SU-DHL-6 (cell line): Measurements from ENCODE around the gene HMGB4.

Experiments
- H2AFZ ChIP-seq: fragments of 200-600 bp; sonication (generic); 2 replicates; pipeline ENCODE4 v1.6.1; 2014; ENCODE audit warnings: low read depth, mild to moderate bottlenecking, moderate library complexity, mixed read lengths, antibody characterized with exemption, low read length; ENCODE audit not compliant: severe bottlenecking
- H3F3A ChIP-seq: fragments of 200-600 bp; shearing (Covaris generic); 2 replicates; pipeline ENCODE4 v1.6.0; 2016; ENCODE audit warnings: antibody characterized with exemption, mild to moderate bottlenecking; ENCODE audit not compliant: insufficient read depth
- H3K27ac ChIP-seq: fragments of 200-600 bp; sonication (generic); 2 replicates; pipeline ENCODE4 v1.5.1; 2016; ENCODE audit warnings: low read depth, mild to moderate bottlenecking, low read length, moderate library complexity, mixed read lengths
- H3K27me3 ChIP-seq: fragments of 200-600 bp; sonication (generic), shearing (Covaris generic); 2 replicates; pipeline ENCODE4 v1.6.0; 2014; ENCODE audit warnings: mild to moderate bottlenecking, low read length
- H3K36me3 ChIP-seq: fragments of 200-600 bp; sonication (generic); 2 replicates; pipeline ENCODE4 v1.6.1; 2014; ENCODE audit warnings: mild to moderate bottlenecking, low read length, mixed read lengths
- H3K4me2 ChIP-seq: fragments of 300-600, 200-600 bp; shearing (Covaris generic), sonication (generic); 2 replicates; pipeline ENCODE4 v1.6.0; 2014; ENCODE audit warnings: low read length, low read depth, mild to moderate bottlenecking; ENCODE audit not compliant: poor library complexity, severe bottlenecking
- H3K4me3 ChIP-seq: fragments of 200-600 bp; sonication (generic); 2 replicates; pipeline ENCODE4 v1.5.1; 2014; ENCODE audit warnings: antibody characterized with exemption, low read length, mild to moderate bottlenecking, mixed read lengths; ENCODE audit not compliant: insufficient read depth, poor library complexity, severe bottlenecking
- H3K79me2 ChIP-seq: fragments of 200-600 bp; sonication (generic); 2 replicates; pipeline ENCODE4 v1.6.1; 2014; ENCODE audit warnings: mild to moderate bottlenecking, low read length, moderate library complexity; ENCODE audit not compliant: insufficient read depth
- H3K9ac ChIP-seq: fragments of 200-600 bp; sonication (generic); 2 replicates; pipeline ENCODE4 v1.7.0; 2014; ENCODE audit warnings: mild to moderate bottlenecking, low read length
- H3K9me2 ChIP-seq: fragments of 200-600 bp; sonication (generic); replicated peaks from 2 replicates; pipeline ENCODE4 v1.6.1; 2014; ENCODE audit warnings: low read length; ENCODE audit not compliant: insufficient read depth
- H3K9me3 ChIP-seq: fragments of 200-600 bp; sonication (generic); 2 replicates; pipeline ENCODE4 v1.6.1; 2014; ENCODE audit warnings: low read length, mixed read lengths; ENCODE audit not compliant: insufficient read depth
- H4K20me1 ChIP-seq: fragments of 200-600 bp; sonication (generic); 2 replicates; pipeline ENCODE4 v1.6.1; 2014; ENCODE audit warnings: low read depth, mild to moderate bottlenecking, antibody characterized with exemption, low read length, moderate library complexity, mixed read lengths
- CTCF ChIP-seq: fragments of 200-600 bp; sonication (generic); IDR thresholded peaks from one replicate; pipeline ENCODE4 v1.5.1; 2017; ENCODE audit warnings: antibody characterized with exemption, mild to moderate bottlenecking, low read length, moderate library complexity; ENCODE audit not compliant: insufficient read depth, poor library complexity, severe bottlenecking
- EZH2phosphoT487 ChIP-seq: fragments of 200-600 bp; sonication (generic), shearing (Covaris generic); conservative IDR thresholded peaks from 2 replicates; pipeline ENCODE4 v1.6.1; 2018; ENCODE audit warnings: mild to moderate bottlenecking, antibody characterized with exemption, low read length, moderate library complexity, mixed read lengths

The HMGB4 gene

GRCh38 chr1:33846861-33847260 is 17.0 kb upstream of the HMGB4 start:
- Histone ChIP-seq H3K27ac (no peak overlapping the region), H2AFZ (no peak overlapping the region), H3K9me3 (no peaks in the 10 kb centered on the region), H3K9me2 (no peaks in the 10 kb centered on the region), H3K27me3 (no peaks in the 10 kb centered on the region), H3K9ac (no peak overlapping the region), H3F3A (no peaks in the 10 kb centered on the region), H3K4me3 (no peak overlapping the region), H4K20me1 (no peaks in the 10 kb centered on the region), H3K79me2 (no peaks in the 10 kb centered on the region), H3K4me2 (no peak overlapping the region), H3K36me3 (no peaks in the 10 kb centered on the region)
- TF ChIP-seq CTCF (no peak), EZH2phosphoT487 (no peak)

- H3K27me3 ChIP-seq, result no peaks in the 10 kb centered on the region
- H3K4me2 ChIP-seq, result no peak overlapping the region
- no peaks in the 10 kb centered on the region for H3K9me2 ChIP-seq
- TF ChIP-seq CTCF (no peak), EZH2phosphoT487 (no peak)
- no peak overlapping the region for H3K27ac ChIP-seq
- H2AFZ ChIP-seq, result no peak overlapping the region
- no peaks in the 10 kb centered on the region for H3F3A ChIP-seq
- H4K20me1 ChIP-seq, result no peaks in the 10 kb centered on the region
- no peaks in the 10 kb centered on the region for H3K36me3 ChIP-seq
- no peak overlapping the region for H3K4me3 ChIP-seq
- no peak overlapping the region for H3K9ac ChIP-seq
- H3K79me2 ChIP-seq, result no peaks in the 10 kb centered on the region
- H3K9me3 ChIP-seq, result no peaks in the 10 kb centered on the region
Measured at GRCh38 chr1:33848205-33848937, 15.5 kb upstream of the HMGB4 start.

GRCh38 chr1:33849211-33849610 is 14.7 kb upstream of the HMGB4 start:
- H3K9me2 ChIP-seq, result no peaks in the 10 kb centered on the region
- no peak overlapping the region for H2AFZ ChIP-seq
- no peaks in the 10 kb centered on the region for H4K20me1 ChIP-seq
- no peak overlapping the region for H3K4me3 ChIP-seq
- no peaks in the 10 kb centered on the region for H3F3A ChIP-seq
- no peaks in the 10 kb centered on the region for H3K9me3 ChIP-seq
- H3K36me3 ChIP-seq, result no peaks in the 10 kb centered on the region
- no peak for TF ChIP-seq CTCF
- no peak for TF ChIP-seq EZH2phosphoT487
- no peaks in the 10 kb centered on the region for H3K27me3 ChIP-seq
- H3K4me2 ChIP-seq, result no peak overlapping the region
- H3K9ac ChIP-seq, result no peak overlapping the region
- H3K79me2 ChIP-seq, result no peaks in the 10 kb centered on the region
- no peak overlapping the region for H3K27ac ChIP-seq
